ENCODE measurements around the gene PRTN3. TPM values are rescaled to one million over a fixed set of nuclear protein-coding genes. Genes with fewer than 3 reads are reported as not detected.

Gene PRTN3
- total and polyA plus RNA-seq, 2 of the 4 experiments (the other 2 are of a cell fraction): not detected

- no peak for DNase-seq
- peaks cover 15% of the 10 kb centered on the region for H4K20me1 ChIP-seq (ENCODE audit: insufficient read depth, low read length)
- H4K91ac ChIP-seq (ENCODE audit: insufficient read depth, low read depth, low read length): no peak overlapping the region
- no peaks in the 10 kb centered on the region for H3K9me1 ChIP-seq (ENCODE audit: insufficient read depth, low read length)
- H3K4me3 ChIP-seq (ENCODE audit: insufficient read depth, low read depth, low read length): no peak overlapping the region
- peak overlapping the region; percentile 43 for H2AFZ ChIP-seq (replicated peaks; ENCODE audit: low read length, poor library complexity)
- no peak overlapping the region for H2BK120ac ChIP-seq (ENCODE audit: low read depth, low read length)
- no peak overlapping the region for H3K14ac ChIP-seq (replicated peaks; ENCODE audit: low read depth, low read length)
- POLR2A ChIA-PET (ENCODE audit: unreplicated experiment): no interaction called here
- no peak overlapping the region for H2AK5ac ChIP-seq (ENCODE audit: low read depth, low read length)
- no peak for ATAC-seq (ENCODE audit: low read depth)
- no peak overlapping the region for H2BK20ac ChIP-seq (ENCODE audit: low read depth, low read length)
- intact Hi-C loops (cut with micrococcal nuclease): no loop called here
- no peak overlapping the region for H3K18ac ChIP-seq (ENCODE audit: low read depth, low read length)
- TF ChIP-seq MXI1 (IDR thresholded peaks at IDR 0.05; ENCODE audit: borderline replicate concordance, low read depth, low read length) (no peak), ELK1 (IDR thresholded peaks at IDR 0.05; ENCODE audit: borderline replicate concordance, low read depth, low read length) (no peak), CEBPB (IDR thresholded peaks at IDR 0.05; ENCODE audit: low read depth, low read length) (no peak), CTCF (conservative IDR thresholded peaks at IDR 0.05; ENCODE audit: low read depth, low read length) (no peak), POLR2A (IDR thresholded peaks at IDR 0.05; ENCODE audit: low read depth, low read length) (no peak), CHD1 (IDR thresholded peaks at IDR 0.05; ENCODE audit: low read depth, low read length) (no peak), MAZ (IDR thresholded peaks at IDR 0.05; ENCODE audit: borderline replicate concordance, low read depth, low read length) (no peak), MAFK (IDR thresholded peaks at IDR 0.05; ENCODE audit: low read depth, low read length) (no peak), BHLHE40 (IDR thresholded peaks at IDR 0.05; ENCODE audit: low read depth, low read length) (no peak), RFX5 (IDR thresholded peaks at IDR 0.05; ENCODE audit: low read depth, low read length) (no peak), NFE2L2 (IDR thresholded peaks at IDR 0.05; ENCODE audit: low read depth, low read length) (no peak), SMC3 (IDR thresholded peaks at IDR 0.05; ENCODE audit: low read depth, low read length) (no peak), USF2 (IDR thresholded peaks at IDR 0.05; ENCODE audit: low read depth, low read length) (no peak), FOS (IDR thresholded peaks at IDR 0.05; ENCODE audit: low read depth, low read length) (no peak), RCOR1 (IDR thresholded peaks at IDR 0.05; ENCODE audit: insufficient replicate concordance, low read length) (no peak), RAD21 (IDR thresholded peaks at IDR 0.05; ENCODE audit: low read length) (no peak)
- dilution Hi-C loops (cut with HindIII; ENCODE audit: low sequenced_read_pairs, unreplicated experiment): no loop called here
- no peaks in the 10 kb centered on the region for H3K27me3 ChIP-seq (ENCODE audit: control insufficient read depth, insufficient read depth, low read length)
- no peak overlapping the region for H2BK15ac ChIP-seq (ENCODE audit: low read depth, low read length)
- H3K4ac ChIP-seq (ENCODE audit: low read depth, low read length): no peak overlapping the region
- H2BK5ac ChIP-seq (ENCODE audit: low read depth, low read length, poor library complexity, severe bottlenecking): no peak overlapping the region
- H3K4me2 ChIP-seq (ENCODE audit: low read depth, low read length): no peak overlapping the region
- CTCF ChIA-PET: interaction anchor here (0.6 kb wide), 1 partner anchor 65 kb away, joined by 4 read pairs; no protein-coding TSS in a partner anchor
- BruUV-seq (replicated peaks): no TSS peak
- H3K23ac ChIP-seq (ENCODE audit: low read depth, low read length): no peak overlapping the region
- no peaks in the 10 kb centered on the region for H3K9me3 ChIP-seq (ENCODE audit: control insufficient read depth, insufficient read depth, low read length)
- in situ Hi-C loops (cut with MboI; ENCODE audit: low sequenced_read_pairs): no loop called here
- H3K36me3 ChIP-seq (ENCODE audit: control insufficient read depth, insufficient read depth, low read length): peaks cover 41% of the 10 kb centered on the region
- peaks cover 0 to 4% of the 10 kb centered on the region in 2 experiments; a peak in 1 of 4 replicates for H3K79me1 ChIP-seq (ENCODE audit: low read depth in 1 of 2, low read length in 2 of 2)
- no peak overlapping the region for H4K8ac ChIP-seq (ENCODE audit: low read depth in 2 of 2, low read length in 2 of 2)
- no peak overlapping the region for H4K5ac ChIP-seq (ENCODE audit: low read depth, low read length)
- H3K4me1 ChIP-seq (ENCODE audit: control insufficient read depth, insufficient read depth, low read length): peaks cover 8% of the 10 kb centered on the region
- 97% methylated on average over 14 of the region's 28 CpGs; no CpG with 5 or more reads in 1 of the 2 experiments for WGBS, 2 experiments (ENCODE audit: extremely low coverage in 2 of 2, insufficient read length in 1 of 2)
- H3K9ac ChIP-seq (ENCODE audit: low read depth, low read length): no peak overlapping the region
- no peak overlapping the region for H3K27ac ChIP-seq (ENCODE audit: insufficient read depth, low read length)
- no peak overlapping the region for H3K56ac ChIP-seq (ENCODE audit: extremely low read depth, insufficient read depth, low read length)
- no peak overlapping the region for H2AK9ac ChIP-seq (replicated peaks; ENCODE audit: low read depth, low read length, poor library complexity)
These were observed 34.6 kb downstream of the PRTN3 start for GRCh38 chr19:875265-875879.
